Right cardiac atrium (tissue), 5 donors: ENCODE data around the gene ELL2. TPM values are rescaled to one million over a fixed set of nuclear protein-coding genes. Genes with fewer than 3 reads are reported as not detected.

Experiments
- ATAC-seq, 2 donors: fragments of 200-7000 bp; cut with Tn5 transposase; one replicate each; pipeline versions ENCODE4 v1.8.0 to v1.9.1; 2020; ENCODE audit warnings: moderate library complexity in 2 of 2, mild to moderate bottlenecking in 1 of 2
- DNase-seq, 3 donors: peaks; one replicate each; pipeline ENCODE4 v3.0.0-alpha.2; 2020
- H3K27ac ChIP-seq: one replicate; pipeline ENCODE4 v1.5.1; 2013; ENCODE audit warnings: mild to moderate bottlenecking, low read length, control low read depth, moderate library complexity
- H3K27me3 ChIP-seq: one replicate; pipeline ENCODE4 v1.6.1; 2013; ENCODE audit not compliant: control insufficient read depth, insufficient read depth
- H3K4me1 ChIP-seq: one replicate; pipeline ENCODE4 v1.6.1; 2013; ENCODE audit warnings: low read length; ENCODE audit not compliant: control insufficient read depth, insufficient read depth
- H3K4me3 ChIP-seq: one replicate; pipeline ENCODE4 v1.5.1; 2013; ENCODE audit warnings: low read length, control low read depth
- H3K9me3 ChIP-seq: one replicate; pipeline ENCODE4 v1.6.1; 2013; ENCODE audit warnings: low read length; ENCODE audit not compliant: control insufficient read depth
- WGBS: extraction: QIAGEN DNeasy Blood & Tissue Kit; methylation state at CpG from one replicate; pipeline ENCODE4 v1.1.7; 2013; 5-methylcytosine and 5-hydroxymethylcytosine counted together
- intact Hi-C, 4 donors: fragments of 100-400 bp; cut with DNase I; formaldehyde crosslinking; loops; one replicate each; pipeline versions ENCODE4 v1.11.0 to v1.14.0; 2022 to 2023
- long read RNA-seq, 4 donors: library from polyadenylated mRNA; unstranded; transcript quantifications; one replicate each; pipeline ENCODE4 v2.0.0, GENCODE V29; 2020 to 2021
- polyA plus RNA-seq: library from polyadenylated mRNA; stranded (reverse); fragments of 200-250 nt; gene quantifications from one replicate; pipeline ENCODE4 v1.2.3, GENCODE V29; 2013
- total RNA-seq, 4 donors: library from RNA; stranded (reverse); fragmentation: NEBNext Ultra II Directional; extraction: Animal tissue kit (Norgen Biotek cat#: 25700); gene quantifications; one replicate each; pipeline ENCODE4 v1.2.1, GENCODE V29; 2021
- donor health status: healthy with polysubstance abuse.
- donor health status: DM: no; HTN: yes; CAD: no.
- donor health status: DM: no; HTN: no; CAD: no.
- donor health status: DM: no; HTN: yes; CAD: no; lungs with severe emphysema.
- donor health status: DM: yes; HTN: yes; CAD: no.

ELL2 gene
- total RNA-seq (10 to 100 TPM; 31.3 to 75.9 (median 33.1) TPM), polyA plus RNA-seq (16.7 TPM)
- long read RNA-seq, donor 1, full-length matches to known transcripts: 6 of 20 reads
- long read RNA-seq, donor 1, partial matches to known transcripts: 12 of 20 reads
- long read RNA-seq, donor 1, other reads (novel, unspliced or antisense): 2 of 20 reads
- long read RNA-seq, donor 2, full-length matches to known transcripts: 3 of 6 reads
- long read RNA-seq, donor 2, partial matches to known transcripts: 2 of 6 reads
- long read RNA-seq, donor 2, other reads (novel, unspliced or antisense): 1 of 6 reads
- long read RNA-seq, donor 3, full-length matches to known transcripts: 13 of 96 reads
- long read RNA-seq, donor 3, partial matches to known transcripts: 70 of 96 reads
- long read RNA-seq, donor 3, other reads (novel, unspliced or antisense): 13 of 96 reads
- long read RNA-seq, donor 4, partial matches to known transcripts: 6 of 6 reads
- long read RNA-seq, donor 4, other reads (novel, unspliced or antisense): 0 of 6 reads

DNA sequence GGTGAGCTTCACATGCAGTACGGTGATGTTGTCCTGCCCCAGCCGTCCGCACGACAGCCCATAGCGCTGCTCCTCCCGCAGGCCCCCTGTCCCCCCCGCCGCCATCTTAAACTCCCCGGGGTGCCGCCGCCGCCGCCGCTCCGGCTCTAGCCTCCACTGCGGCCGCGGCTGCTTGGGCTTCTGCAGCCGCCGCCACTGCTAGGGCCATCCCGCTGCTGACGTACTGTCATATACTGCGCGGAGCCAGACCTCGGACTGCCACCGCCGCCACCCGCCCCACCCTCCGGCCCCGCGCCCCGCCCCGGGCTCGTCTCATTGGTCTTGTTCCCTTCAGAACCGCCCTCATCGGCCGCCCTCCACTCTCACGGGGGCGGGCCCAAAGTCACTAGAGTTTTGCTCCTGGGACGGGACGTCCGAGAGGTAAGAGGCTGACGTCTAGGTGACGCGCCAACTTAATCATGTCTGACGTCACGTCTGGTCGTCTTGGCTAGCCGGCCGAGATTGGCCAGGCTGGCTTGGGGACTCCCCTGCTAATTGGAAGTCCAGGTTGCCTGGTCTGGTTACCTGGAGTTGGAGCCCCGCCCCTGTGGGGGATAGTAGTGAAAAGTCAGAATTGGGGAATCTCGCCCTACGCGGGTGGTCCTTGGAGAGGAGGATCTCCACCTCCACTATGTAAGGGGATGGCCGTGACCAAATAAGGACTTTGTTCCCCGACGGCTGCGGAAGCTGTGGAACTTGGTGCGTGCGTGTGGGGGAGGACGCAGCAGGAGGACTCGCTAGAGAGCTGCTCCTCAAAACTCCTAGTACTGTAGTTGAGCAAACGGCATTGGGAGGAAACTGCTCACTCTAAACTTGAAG is at the start of gene ELL2:
TSS of gene ELL2 (minus strand) at position 235 of the 858 bp plus-strand sequence. CDS start at position 105, 130 bp downstream.
- ATAC-seq: peak; percentile 95 to 96
- intact Hi-C loops: loop anchor here (5.0 to 10.0 kb wide), 3 partner anchors 105 to 375 kb away; no protein-coding TSS in a partner anchor
- H3K4me3 ChIP-seq: peak within 1 kb of the TSS; percentile 88
- H3K27me3 ChIP-seq: no peaks in the 10 kb centered on the region
- peaks cover 8% of the 10 kb centered on the region for H3K4me1 ChIP-seq
- H3K27ac ChIP-seq: peak within 1 kb of the TSS; percentile 99
- H3K9me3 ChIP-seq: no peaks in the 10 kb centered on the region
- WGBS: under 1% methylated on average over 63 of the region's 63 CpGs
- DNase-seq: peak; percentile 99

DNA sequence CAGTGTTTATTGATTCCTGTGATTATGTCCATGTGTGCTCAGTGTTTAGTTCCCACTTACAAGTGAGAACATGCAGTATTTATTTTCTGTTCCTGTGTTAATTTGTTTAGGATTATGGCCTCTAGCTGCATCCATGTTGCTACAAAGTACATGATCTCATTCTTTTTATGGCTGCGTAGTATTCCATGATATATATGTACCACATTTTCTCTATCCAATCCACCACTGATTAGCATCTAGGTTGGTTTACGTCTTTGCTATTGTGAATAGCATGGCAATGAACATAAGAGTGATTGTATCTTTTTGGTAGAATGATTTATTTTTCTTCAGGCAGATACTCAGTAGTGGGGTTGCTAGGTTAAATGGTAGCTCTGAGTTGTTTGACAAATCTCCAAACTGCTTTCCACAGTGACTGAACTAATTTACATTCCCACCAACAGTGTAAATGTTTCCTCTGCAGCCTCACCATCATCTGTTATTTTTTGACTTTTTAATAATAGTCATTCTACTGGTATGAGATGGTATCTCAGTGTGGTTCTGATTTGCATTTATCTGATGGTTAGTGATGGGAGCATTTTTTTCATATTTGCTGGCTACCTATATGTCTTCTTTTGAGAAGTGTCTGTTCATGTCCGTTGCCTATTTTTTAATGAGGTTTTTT is 47.5 kb upstream of the ELL2 start:
- no peak overlapping the region for H3K4me3 ChIP-seq
- no peak for DNase-seq
- H3K27ac ChIP-seq: no peak overlapping the region
- no peaks in the 10 kb centered on the region for H3K27me3 ChIP-seq
- intact Hi-C loops: no loop called here
- no peaks in the 10 kb centered on the region for H3K4me1 ChIP-seq
- 98% methylated on average over 3 of the region's 3 CpGs for WGBS
- no peak for ATAC-seq
- no peaks in the 10 kb centered on the region for H3K9me3 ChIP-seq

DNA sequence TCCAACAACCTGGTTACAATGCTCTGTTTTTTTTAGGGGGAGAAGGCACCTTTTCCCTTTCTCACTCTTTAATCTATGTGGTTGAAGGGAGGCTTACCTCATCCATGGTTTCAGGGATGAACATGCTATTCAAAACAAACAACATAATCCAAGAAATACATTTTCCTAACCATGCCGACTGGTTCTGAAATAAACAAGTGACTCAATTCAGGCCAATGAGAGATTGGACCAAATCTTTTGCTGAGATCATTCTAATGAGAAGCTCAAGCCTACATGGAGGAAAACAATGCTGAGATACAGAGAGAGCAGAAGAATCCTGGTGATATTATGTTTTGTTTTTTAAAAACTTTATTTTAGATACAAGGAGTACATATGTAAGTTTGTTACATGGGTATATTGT is 46.8 kb upstream of the ELL2 start:
- Histone ChIP-seq H3K9me3 (no peaks in the 10 kb centered on the region), H3K4me3 (no peak overlapping the region), H3K4me1 (no peaks in the 10 kb centered on the region), H3K27me3 (no peaks in the 10 kb centered on the region), H3K27ac (no peak overlapping the region)
- 94% methylated on average over 1 of the region's 1 CpG for WGBS
- ATAC-seq (no peak), DNase-seq (no peak)
- intact Hi-C loops: no loop called here

DNA sequence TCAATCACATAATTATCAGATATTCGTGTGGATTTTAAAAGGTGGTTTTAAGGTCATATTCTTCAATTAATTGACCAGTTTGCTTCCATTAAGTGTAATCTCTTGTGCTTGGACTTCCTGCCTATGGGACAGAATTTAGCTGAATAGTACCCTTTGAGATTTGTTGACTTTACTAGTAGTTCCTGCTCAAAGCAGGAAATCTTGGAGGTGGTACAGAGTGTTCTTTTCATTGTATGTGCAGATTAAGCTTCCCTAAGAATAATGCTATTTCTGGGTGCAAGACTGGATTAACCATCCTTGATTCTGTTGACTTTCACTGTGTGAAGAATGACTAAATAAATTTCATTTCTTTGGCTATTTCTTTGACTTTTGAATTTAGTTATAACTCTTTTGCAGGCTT is 45.4 kb upstream of the ELL2 start:
- DNase-seq (no peak), ATAC-seq (no peak)
- H3K4me3 ChIP-seq: no peak overlapping the region
- no peaks in the 10 kb centered on the region for H3K4me1 ChIP-seq
- no peaks in the 10 kb centered on the region for H3K27me3 ChIP-seq
- intact Hi-C loops: no loop called here
- no peak overlapping the region for H3K27ac ChIP-seq
- no peaks in the 10 kb centered on the region for H3K9me3 ChIP-seq
- WGBS: 44% methylated on average over 1 of the region's 1 CpG

DNA sequence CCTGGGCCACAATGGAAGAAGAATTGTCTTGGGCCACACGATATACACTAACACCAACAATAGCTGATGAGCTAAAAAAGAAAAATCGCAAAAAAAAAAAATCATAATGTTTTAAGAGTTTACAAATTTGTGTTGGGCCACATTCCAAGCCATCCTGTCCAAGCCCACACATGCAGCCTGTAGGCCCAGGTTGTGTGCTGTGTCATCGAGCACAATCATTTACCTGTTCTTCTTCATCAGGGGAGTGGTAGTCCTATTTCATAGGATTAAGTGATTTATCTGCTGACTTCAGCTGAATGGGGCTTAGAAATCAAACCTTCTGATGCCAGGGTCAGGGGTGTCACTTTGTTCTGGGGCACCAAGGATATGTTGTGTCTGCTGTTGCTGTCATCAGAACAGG is 44.6 kb upstream of the ELL2 start:
- H3K27me3 ChIP-seq: no peaks in the 10 kb centered on the region
- H3K9me3 ChIP-seq: no peaks in the 10 kb centered on the region
- no peak for DNase-seq
- no peak overlapping the region for H3K27ac ChIP-seq
- intact Hi-C loops: no loop called here
- H3K4me1 ChIP-seq: no peaks in the 10 kb centered on the region
- H3K4me3 ChIP-seq: no peak overlapping the region
- 97% methylated on average over 3 of the region's 3 CpGs for WGBS
- ATAC-seq: no peak

DNA sequence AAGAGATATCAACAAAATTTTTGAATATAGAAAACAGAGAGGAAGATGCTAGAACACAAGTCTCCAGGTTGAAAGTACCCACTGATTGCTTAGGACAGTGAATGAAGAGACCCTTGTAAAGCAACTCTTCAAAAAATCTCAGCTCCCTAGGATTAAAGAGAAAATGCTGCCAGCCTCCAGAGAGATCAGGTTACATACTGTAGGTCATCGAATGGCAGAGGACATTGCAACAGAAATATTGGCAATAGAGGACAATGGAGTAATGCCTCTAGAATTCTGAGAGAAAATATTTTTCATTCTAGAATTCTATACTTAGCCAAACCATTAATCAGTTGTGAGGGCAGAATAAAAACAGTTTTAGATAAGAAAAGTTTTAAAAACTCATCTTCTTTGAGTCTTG is 43.1 kb upstream of the ELL2 start:
- Histone ChIP-seq H3K4me3 (no peak overlapping the region), H3K9me3 (no peaks in the 10 kb centered on the region), H3K27me3 (no peaks in the 10 kb centered on the region), H3K4me1 (no peaks in the 10 kb centered on the region), H3K27ac (no peak overlapping the region)
- ATAC-seq (no peak), DNase-seq (no peak)
- WGBS: 86% methylated on average over 1 of the region's 1 CpG
- intact Hi-C loops: no loop called here

DNA sequence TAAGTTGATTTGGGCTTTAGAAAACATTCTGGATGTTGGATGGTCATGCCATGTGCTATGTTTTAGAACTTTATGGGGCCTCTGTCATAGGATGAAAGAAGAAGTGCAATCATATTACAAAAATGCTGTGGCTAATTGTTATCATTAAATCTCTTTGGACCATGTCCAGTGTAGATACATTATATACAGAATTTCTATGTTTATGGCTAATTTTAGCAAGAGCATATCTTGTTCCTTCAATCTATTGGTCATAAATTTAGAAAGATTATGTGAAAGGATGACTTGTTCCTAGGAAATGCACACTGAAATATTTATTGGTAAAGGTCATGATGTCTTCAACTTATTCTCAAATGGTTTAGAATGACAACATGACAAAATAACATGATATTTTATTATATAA is 42.4 kb upstream of the ELL2 start:
- intact Hi-C loops: no loop called here
- Histone ChIP-seq H3K27me3 (no peaks in the 10 kb centered on the region), H3K27ac (no peak overlapping the region), H3K4me3 (no peak overlapping the region), H3K9me3 (no peaks in the 10 kb centered on the region), H3K4me1 (no peaks in the 10 kb centered on the region)
- no peak for DNase-seq
- no peak for ATAC-seq

DNA sequence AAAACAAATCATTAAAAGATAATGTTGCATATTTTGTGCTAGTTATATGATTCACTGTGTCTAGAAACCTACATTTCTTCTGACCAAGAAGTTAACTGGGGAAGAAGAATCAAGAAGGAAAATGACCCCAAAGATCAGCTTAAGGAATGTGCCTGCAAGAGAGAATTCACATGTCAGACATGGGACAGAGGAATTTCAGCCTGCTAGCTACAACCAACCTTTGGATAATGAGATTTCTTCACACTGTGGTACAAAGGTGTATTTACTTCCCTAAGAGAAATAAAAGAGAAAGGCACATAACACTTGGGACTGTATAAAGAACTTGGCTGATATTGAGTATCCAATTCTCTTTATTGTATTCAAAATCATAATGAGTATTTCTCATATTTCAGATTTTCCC is 39.6 kb upstream of the ELL2 start:
- Histone ChIP-seq H3K4me1 (no peaks in the 10 kb centered on the region), H3K27me3 (no peaks in the 10 kb centered on the region), H3K27ac (no peak overlapping the region), H3K9me3 (no peaks in the 10 kb centered on the region), H3K4me3 (no peak overlapping the region)
- intact Hi-C loops: no loop called here
- ATAC-seq: no peak
- DNase-seq: no peak

DNA sequence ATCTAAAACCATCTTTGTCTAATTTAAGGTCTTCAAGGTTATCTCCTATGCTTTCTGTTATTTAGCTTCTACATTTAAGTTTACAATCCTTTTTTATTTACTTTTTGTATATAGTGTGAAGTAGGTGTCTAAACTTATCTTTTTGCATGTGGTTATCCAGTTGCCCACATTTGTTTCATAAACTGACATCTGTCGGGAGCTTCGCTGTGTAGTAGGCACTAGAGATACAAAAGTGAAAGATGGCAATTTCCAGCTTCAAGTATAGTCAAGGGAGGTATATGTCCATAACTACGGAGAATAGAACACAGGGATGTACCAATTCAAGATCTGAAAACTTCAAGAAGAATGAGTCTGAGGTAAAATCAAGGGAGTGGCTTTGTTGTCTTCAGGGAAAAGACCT is 38.7 kb upstream of the ELL2 start:
- 91% methylated on average over 3 of the region's 3 CpGs for WGBS
- Histone ChIP-seq H3K27ac (no peak overlapping the region), H3K4me1 (no peaks in the 10 kb centered on the region), H3K9me3 (no peaks in the 10 kb centered on the region), H3K4me3 (no peak overlapping the region), H3K27me3 (no peaks in the 10 kb centered on the region)
- DNase-seq (no peak), ATAC-seq (no peak)
- intact Hi-C loops: no loop called here

DNA sequence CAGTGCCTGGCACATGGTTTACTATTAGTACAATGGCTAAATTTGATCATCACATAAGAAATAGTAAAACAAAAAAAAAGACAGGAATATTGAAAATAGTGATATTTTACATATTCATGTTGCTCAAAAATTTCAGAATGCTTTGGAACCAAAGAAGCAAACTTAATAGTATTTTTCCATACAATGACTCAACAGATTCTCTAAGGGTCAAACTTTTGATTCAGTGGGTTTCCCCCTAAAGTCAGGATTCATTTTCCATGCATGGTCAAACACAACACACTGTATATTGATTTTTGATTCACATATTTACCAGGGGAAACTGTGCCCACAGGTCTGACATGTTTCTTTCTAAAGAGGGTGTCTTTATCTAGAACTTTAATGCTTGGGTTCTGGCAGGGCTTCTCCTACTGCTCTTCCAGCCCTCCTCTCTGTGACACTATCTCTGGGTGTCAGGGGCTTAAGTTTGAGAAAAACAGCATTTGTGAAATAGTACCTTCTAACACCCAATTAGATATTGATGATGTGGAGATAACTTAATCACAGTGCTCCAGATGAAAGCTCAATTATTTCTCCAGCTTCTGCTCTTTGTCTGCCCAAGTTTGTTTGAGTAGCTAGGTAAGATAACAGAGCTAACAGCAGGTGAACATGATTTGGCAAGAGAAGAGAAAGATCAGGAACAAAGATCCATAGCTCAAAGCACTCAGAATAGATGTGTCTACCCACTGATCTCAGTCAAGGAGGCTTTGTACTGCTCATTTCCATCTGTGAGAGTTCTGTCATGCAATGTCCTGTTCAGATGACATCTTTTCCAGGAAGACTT is 35.5 kb upstream of the ELL2 start:
- no peaks in the 10 kb centered on the region for H3K27me3 ChIP-seq
- no peak overlapping the region for H3K27ac ChIP-seq
- no peaks in the 10 kb centered on the region for H3K9me3 ChIP-seq
- ATAC-seq (no peak), DNase-seq (no peak)
- intact Hi-C loops: no loop called here
- H3K4me1 ChIP-seq: no peaks in the 10 kb centered on the region
- H3K4me3 ChIP-seq: no peak overlapping the region
